GM18867 (cell line): ENCODE data around the gene BMPER.

ENCODE experiments used
- ATAC-seq: cut with Tn5 transposase; IDR thresholded peaks from one replicate; pipeline ENCODE4 v1.9.1; 2021; ENCODE audit warnings: mild to moderate bottlenecking, moderate library complexity; ENCODE audit not compliant: unreplicated experiment

The BMPER gene

DNA sequence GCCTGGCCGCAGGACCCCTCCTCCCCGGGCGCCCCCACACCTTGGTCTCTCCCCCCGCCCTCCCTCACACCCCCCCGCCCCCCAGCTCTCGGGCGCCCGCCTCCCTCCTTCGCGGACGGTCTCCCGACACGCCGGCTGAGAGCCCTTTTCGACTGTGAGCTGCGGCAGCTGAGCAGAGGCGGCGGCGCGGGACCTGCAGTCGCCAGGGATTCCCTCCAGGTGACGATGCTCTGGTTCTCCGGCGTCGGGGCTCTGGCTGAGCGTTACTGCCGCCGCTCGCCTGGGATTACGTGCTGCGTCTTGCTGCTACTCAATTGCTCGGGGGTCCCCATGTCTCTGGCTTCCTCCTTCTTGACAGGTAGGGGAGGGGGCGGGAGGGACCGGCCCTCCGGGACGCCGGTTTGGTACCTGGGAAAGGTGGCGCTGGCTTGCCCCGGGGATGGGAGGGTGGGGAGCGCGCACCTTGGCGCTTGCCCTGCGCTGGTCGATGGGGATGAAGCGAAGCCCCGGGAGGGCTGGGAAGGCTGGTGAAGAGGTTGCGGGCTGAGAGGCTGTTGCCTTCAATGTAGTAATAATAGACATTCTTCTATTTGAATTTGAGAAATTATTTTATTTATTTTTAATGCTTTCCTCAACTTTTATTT is at the start of gene BMPER:
Gene BMPER (plus strand): TSS at position 151 of the 644 bp plus-strand sequence. CDS start 75 bp downstream, at position 226.
- ATAC-seq, result no peak

DNA sequence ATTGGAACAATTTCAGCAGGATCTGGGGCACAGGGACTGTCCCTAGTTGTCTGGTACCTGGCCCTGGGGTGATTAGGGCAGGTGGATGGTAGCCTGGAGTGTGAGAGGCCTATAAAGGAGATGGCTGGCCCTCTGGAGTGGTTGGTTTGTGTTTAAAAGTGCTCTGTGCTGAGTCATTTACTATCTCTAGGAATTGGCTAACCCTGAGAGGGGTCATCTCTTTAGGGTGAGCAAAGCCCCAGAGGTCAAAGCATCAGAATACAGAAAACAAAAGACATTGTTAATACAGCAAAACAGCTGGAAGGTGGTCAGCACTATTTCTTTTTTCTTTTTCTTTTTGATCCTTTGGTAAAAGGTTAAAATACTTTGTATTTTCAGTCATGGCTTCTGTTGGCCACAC is 43.4 kb upstream of the BMPER start:
- no peak for ATAC-seq

DNA sequence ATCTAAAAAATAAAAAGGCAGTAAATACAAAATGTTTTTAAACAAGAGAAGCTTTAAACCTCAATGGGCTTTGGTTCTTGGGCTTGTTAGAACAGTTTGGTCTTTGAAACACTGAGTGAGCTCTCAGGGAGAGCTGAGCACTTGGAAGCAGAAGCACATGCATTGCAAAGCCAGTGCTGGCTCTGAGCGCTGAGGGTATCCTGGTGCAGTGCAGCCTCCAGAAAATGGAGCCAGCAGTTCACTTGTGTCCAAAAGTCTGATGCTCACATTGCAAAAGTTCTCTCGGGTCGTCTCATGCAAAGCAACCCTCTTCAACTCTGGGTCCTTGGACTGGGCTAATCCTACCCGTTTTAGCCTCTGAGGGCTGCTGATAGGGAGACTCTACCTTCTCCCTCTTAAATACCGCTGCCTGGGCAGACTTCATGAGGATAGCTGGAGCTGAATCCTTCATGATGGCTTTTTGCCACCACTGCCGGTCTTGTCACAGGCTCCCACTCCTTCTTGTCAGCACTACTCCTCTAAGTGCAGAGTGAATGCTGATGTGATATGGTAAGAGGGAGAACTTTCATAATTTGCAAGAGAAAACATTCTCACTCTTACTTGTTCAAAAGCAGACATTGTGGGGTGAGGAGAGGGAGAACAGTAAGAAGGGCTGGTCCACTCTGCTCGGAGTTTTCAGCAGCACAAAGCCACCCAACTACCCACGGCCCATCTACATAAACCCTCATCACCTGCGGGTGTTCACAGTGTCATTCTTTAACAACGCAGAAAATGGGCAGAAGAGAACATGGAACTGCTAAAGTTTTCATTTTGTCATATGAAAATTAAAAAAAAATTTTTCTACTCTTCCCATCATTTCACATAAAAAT is 42.2 kb upstream of the BMPER start:
- ATAC-seq, result no peak

DNA sequence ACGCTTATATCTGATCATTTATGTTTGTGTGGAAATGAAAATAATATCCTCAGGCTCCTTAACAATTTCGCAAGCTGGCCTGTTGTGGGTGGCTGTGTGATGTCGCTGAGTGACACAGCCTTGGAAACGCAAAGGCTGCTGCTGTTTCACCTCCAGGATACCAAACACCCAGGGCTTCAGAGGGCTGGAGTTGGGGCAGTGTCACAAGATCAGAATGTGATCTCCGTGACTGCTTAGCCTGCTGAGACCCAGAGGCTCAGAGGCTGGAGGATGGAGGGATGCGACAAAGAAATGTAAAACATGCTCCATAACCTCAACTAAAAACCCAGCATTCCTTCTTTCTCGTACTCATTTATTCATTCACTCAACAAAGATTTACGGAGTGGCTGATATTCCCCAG is 37.2 kb upstream of the BMPER start:
- no peak for ATAC-seq

DNA sequence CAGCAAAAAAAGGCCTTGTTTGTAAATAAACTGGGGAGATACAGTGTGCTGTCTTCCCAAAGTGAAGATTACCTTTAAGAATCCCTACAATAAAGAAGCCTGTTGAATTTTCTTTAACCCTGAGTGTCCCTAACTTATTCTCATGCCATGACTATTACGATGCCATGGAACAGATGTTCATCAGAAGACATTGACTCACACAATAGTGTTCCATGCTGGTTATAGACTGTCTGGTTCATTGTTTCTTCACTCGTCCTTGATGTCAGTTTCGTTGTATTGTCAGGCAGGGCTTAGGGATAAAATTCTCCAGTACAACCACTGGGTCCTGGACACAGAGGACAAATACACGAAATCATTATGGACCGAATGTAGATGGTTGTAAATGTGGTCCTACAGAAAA is 36.2 kb upstream of the BMPER start:
- no peak for ATAC-seq

DNA sequence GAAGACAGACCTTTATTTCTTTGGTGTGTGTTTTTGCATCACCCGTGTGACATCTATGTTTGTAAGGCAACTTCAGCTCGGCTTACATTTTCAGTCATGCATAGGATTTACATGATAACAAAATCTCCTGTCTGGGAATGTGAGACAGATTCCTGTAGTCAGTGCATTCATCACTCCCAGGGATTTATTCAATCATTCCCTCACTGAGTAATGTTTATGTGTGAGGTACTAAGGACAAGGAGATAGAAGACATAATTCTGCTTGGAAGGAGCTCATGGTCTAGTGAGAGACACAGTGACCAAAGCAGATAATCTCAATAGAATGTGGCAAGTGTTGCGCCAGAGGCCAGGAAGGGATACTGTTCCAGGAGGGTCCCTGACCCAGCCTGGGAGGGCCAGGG is 35.2 kb upstream of the BMPER start:
- ATAC-seq, result no peak

DNA sequence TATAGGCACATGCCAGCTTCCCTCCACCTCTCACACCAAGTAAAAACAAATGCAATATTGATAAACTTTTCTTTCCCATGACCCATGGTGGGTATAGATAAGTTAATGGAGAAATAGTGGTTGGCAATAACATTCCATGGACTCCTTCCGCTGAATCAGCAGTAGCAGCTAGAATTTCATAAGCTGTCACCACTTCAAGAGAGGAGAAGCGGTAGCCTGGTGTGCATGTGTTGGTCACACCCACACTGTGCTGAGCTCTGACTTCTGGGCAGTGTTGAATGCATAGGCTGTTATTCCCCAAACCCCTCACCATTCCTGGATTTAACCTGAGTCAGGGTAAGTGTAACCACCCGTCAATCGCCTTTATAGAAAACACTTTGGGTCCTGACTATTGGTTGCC is 32.5 kb upstream of the BMPER start:
- ATAC-seq, result no peak

DNA sequence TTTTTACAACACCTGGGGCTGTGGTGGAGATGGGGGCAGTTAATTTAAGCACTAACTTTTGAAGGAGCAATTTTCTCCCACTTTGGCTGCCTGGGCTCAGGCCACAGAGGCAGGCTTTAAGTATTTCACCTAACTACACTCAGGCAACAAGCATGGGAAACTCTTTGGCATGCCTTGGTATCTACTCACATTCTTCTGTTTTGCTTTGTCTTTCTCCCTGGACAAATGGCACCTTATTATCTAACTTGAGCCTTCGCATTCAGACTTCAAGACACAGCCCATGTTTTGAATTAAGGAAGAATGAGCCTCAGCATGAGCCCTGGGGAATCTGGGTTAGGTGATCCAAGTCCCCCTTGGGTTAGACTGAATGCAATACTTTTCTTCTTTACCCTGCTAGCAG is 31.8 kb upstream of the BMPER start:
- no peak for ATAC-seq

DNA sequence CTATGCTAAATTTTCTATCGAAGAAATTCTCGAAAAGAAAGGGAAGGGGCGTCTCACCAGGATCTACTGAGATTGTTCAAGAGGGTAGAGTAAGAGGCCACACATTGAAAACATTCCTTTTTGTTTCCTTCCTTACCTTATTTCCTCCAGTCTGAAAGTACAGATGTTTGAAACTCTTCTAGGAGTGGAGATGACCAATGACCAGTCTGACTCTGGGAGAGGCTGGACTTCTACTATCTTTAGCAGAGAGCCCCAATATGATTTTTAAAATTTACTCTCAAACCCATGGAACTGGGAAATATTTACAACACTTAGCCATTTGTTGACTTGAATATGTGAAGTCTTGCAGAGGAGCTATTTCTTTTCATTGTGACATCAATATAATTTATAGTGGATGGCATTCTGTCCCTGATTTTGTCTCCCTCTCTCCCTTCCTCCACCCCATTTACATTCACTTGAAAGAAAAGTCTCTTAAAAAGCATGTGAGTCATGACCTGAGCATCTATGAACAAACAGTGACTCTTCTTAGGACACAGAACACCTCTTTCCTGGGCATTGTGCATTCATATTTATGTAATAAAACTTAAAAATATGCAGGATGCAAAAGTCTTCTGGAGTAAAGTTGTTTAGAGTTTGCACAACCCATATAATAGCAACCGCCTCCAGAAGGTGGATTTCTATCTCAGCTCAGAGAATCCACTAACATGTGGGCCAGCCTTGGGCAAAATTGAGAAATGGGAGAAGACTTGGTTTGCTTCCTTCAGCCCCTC is 31.2 kb upstream of the BMPER start:
- no peak for ATAC-seq

DNA sequence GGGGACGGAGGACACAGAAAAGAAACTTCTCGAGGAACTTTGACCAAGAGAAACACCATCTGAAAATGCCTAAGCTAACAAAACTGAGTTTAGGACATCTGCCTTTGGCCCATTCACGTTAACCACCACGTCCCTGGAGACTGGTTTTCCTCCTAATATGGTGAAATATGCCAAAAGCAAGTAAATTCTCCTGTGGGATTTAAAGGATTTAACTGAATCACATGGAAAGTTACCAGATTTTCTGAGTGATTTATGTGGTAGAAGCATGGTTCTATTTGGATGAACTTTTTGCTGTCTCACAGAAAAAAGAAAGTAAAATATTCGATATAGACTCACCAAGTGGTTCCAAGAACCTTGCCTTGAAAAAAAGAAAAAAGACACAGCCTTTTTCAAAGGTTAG is 30.4 kb upstream of the BMPER start:
- ATAC-seq, result no peak

DNA sequence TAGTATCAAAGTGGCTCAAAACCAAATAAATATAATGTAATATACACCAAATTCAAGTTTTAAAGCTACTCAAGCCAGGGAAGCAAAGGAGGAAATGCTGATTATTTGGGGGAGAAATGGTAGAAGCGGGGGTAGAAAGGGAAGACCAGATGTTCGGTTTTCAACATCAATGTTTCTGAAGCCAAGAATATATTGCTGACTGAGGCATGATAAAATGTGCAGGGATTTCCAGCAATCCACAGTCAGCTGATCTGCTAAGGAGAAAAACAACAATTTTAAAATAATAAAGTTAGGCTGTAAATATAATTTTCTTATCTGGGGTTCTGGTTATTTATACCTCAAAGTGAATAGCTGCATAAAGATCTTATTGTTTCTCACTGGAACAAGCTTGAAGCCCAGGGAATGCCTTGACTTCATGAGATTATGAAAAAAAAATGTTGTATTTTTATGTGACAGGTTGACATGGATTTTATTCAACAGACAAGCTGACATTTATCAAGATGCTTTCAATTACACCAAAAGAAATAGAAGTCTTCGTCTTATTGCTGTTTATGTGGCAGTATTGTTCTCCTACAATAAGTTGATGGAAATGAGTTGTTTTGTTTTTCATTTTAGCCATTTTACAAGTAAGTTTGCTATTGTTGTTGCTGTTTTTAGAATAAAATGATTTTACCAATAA is 28.6 kb upstream of the BMPER start:
- ATAC-seq, result no peak

DNA sequence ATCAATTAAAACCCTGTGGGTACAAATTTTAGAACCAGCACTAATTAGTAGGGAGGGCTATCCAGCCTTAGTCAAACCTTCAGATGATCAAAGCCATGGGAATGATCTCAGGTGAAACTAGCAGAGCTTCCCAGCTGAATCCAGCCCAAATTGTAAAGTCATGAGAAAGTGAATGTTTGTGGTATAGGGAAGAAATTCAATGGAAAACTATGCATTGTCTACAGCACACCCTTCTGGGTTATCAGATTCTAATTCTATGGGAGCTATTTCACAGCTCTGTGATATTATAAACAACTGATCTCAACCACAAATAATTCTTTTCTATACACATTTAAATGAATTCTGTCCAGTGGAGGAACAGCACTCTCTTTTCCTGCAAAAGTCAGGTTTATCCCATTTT is 24.6 kb upstream of the BMPER start:
- ATAC-seq, result no peak

DNA sequence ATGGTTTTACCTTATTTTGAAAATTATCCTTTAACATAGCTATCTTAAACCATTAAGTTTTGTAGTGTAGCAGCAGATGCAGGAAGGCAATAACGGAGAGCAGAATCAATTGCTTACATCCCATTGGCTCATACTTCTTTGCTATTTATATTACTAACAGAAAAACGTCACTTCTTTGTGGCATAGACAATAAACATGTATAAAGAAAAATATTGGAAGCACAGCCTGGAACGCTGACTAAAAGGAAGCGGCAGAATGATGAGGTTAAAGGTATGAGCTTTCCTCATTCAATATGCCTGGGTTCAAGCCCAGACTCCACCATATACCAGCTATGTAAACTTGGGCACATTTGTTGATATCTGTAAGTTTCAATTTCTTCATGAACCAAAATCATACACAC is 24.0 kb upstream of the BMPER start:
- no peak for ATAC-seq

DNA sequence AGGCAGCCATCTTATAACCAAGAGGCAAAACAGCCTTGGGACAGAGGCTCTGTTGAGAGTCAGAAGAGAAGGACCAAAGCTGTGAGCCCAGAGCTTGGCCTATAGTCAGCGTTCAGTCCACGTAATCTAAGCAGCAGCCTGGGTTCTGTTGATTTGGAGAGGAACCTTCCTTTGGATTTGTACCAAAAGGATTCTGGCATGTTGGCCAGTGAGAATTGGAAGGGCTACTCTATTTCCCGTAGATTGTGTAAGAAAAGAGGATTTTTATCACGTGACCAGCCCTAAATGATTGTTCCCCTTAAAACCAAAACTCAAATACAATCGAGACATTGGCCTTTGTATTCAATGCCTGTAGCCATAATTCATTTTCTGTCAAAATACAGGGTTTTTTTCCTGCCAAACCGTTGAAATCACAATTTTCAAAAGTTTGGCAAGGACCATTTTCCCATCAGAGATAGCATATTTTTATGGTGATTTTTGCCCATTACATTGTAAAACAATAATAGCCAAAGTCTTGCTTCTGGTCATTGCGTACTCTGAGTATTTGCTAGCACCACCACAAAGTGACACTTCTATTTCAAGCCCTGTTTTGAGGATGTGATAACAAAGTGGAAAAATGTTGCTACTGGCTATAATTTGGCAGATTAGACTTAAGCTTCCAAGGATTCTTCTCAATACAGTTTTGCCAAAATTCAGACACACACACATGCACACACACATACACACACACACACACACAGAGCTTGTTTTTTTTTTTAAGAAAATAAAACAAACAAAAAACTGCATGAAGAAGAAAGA is 23.1 kb upstream of the BMPER start:
- ATAC-seq, result no peak

DNA sequence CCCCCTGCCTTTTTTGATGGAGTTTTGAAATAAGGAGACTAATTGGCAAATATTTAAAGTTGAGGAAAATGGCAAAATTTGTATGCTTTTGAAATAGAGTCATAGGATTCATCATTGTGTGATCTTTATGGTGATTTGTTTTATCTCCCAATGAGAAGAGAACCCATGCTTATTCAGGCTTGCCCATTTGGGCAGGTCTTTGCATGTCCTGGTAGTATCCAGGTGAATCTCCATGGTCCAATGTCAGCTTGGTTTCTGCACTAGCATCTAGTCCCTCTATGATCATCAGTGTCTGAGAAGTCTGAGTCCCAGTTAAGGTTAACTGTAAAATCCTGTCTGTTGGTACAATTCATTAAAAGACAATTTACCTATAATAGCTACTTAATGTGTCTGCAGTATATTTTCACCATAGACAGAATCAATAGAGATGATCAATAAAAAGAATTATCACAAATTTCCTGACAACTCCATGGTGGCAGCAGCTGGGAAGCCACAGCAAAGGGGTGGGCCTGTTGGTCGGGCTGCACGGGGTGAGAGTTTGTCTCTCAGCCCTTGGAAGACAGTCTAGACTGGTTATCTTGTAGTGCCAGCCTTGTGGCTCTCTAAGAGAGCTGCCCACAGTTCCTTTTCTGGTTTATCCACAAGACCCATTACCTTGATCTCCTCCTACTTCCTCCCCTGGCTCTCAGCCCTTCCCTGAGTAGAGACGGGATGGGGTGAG is 22.2 kb upstream of the BMPER start:
- ATAC-seq, result no peak

DNA sequence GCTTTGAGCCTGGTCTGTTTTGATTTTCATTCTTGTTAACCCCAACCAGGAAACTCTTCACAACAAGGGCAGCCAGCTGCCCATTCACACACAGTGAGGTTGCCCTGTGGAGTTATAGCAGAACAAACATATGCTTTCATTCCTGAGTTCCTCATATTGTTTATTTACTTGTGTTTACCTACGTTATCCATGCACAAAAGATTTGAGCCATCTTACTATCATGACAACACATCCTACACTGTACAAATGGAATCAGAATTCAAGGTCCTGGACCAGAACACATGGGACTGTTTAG is 21.7 kb upstream of the BMPER start:
- no peak for ATAC-seq

DNA sequence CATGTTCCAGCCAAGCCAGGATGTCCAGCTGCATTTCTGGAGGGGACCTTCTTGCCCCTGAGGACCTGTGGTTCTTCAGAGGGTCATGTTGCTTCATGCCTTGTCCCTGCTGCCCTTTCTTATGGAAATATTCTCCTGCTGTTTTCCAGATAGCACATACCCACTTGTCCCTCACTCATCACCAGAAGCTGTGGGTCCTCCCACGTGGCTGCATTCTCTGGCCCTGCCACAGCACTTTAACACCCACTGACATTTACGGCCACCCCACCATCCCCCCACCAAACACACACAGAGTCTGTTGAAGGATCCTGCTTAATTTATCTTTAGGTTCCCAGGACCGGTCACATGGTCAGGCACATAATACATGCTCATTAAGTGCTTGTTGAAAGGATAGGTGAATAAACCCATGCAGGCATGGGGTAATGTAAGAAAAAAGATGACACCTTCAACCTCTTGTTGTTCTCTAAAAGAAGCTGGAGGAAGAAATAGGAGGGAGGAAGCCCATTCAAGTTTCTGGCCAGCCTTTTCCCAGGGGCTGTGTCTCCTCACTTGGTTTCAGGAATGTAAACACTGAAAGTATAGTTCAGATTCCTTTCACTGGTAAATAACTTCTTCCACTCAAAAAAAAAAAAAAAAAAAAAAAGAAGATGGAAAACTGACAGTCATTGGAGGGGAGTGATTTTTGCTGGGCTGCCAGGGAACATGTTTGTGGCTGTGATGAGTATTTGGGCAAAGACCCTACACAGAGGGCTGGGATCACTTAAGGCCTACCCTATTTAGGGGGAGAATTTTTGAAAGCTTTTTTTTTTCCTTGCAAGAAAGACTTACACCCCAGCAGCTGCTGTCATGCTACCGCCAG is 19.8 kb upstream of the BMPER start:
- ATAC-seq, result no peak

DNA sequence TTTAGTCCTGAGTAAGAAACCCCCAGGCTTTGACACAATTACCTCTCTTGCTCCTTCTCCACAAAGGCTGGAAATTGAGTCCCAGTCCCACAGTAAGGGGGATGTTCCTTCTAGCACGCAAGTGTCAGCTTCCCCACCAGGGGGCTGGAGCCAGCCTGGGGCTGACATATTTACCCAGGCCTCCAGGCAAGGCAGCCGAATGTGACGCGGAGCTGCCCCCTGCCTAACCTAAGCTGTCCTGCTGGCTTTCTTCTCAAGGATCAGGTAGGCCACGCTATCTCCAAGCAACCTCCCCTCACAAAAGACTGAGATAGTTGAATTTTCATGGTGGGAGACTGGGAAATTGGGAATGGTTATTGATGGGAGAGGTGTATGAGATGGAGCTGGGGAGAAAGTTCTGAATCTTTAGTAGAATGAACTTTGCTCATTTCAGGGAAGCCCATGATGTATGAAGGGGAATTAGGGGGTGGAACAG is 19.2 kb upstream of the BMPER start:
- no peak for ATAC-seq
